Dermis lymphatic vessel endothelial cell (primary cell): ENCODE measurements around the gene SPATA9. TPM values are rescaled to one million over a fixed set of nuclear protein-coding genes. Genes with fewer than 3 reads are reported as not detected.

Experiments
- total RNA-seq: library from RNA; depleted of rRNA; stranded (reverse); fragments of >200 nt; gene quantifications from 2 replicates; pipeline ENCODE4 v1.2.1, GENCODE V29; 2014

The SPATA9 gene, protein sequence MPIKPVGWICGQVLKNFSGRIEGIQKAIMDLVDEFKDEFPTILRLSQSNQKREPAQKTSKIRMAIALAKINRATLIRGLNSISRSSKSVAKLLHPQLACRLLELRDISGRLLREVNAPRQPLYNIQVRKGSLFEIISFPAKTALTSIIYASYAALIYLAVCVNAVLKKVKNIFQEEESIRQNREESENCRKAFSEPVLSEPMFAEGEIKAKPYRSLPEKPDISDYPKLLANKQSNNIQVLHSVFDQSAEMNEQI
- 0.17 TPM in 1 of 2 replicates, not detected in the other for total RNA-seq

DNA sequence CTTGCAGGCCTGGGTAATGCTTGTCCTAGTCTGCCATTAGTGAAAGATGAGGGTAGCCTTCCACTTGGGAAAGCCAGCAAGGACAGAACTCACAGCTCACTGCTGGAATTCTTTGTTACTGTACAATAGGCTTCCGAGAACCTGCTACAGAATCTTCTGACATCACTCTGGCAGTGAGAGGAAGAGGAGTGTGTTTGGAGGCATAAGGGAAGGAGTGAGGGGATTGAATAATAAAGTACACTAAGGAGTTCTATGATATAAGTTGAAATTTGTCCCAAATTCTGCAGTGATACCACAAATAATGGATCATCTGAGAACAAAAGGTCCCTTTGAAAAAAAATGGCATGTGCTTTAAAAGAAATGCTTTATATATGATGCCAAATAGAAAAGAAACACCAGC, at the start of gene SPATA9:
Gene SPATA9, minus strand, starts transcription at position 101 of the 400 bp plus-strand sequence. CDS start 137 bp downstream, outside the sequence.

DNA sequence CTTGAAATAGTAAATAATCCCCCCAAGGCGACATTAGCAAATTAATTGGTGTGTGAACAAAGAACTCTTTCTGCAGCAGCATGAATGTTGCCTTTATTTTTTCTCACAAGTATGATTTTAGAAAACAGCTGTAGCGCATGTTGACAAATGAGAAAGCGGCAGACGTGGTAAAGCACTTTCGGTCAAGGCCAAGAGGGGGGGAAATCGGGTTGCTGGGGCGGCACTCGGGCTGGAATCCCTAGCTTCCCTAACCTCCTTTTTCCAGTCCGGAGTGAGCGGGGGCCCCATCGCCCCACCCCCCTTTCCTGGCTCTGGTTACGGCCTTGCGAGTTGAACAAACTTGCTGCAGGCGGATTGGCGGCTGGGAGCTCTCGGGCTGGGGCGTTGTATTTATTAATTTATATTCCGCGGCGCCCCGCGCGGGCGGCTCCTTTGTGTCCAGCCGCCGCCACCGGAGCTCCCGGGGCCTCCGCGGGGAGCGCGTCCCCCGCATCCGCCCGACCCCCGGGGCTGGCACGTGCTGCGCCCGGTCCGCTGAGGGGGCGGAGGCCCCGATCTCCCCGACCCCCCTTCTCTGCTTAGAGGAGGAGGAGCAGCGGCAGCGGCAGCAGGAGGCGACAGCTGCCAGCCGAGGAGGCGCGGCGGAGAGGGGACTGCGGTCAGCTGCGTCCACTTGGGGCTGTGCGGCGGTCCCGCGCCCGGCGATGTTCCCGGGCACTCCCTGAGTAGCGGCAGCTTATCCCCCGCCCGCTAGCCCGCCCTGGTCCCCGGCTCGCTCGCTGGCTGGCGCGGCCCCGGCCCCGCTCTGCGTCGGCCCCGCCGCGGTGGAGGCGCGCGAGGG, 48.2 kb upstream of the SPATA9 start, which contains the start of gene RHOBTB3:
Gene RHOBTB3, plus strand, starts transcription at position 607 of the 841 bp plus-strand sequence. CDS start 347 bp downstream, outside the sequence.

DNA sequence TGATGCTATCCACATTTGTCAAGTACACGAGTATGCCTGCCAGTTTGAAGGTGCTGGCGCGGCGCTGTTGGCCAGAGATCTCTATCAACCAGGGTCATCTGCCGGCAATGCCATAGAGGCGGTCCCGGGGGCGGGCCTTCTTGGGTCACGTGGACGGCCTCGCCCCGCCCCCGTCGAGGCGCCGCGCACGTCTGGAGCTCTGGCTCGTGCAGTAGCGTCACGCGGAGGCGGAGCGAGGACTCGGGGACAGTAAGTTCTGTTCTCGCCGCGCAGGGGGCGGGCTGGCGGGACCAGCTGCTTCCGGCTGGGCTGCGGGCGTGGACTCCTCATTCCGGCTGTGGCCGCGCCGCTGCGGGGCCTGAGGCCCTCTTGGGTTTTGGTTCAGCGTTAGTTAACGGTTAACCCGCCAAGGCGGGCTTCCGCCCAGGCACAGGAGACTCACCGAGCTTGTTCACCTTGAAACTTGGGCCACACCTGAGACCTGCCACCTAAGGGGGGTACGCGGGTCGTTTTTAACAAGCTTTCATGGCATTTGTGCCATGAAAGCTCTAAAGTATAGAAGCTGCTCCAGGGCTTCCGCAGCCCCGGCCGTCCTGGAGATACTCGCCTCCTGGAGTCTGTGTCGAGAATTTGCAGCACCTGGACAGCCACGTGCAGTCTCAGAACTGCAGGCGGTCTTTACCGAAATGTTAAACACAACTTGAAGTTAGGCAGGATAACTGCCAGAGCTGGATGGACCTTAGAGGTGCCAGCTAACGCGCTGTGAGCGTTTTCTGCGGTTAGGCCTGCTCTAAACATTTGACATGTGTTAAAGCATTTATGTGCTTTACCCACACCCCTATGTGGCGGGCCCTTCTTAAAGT, 36.0 kb downstream of the SPATA9 start, which contains the start of gene RFESD:
Gene RFESD, plus strand, starts transcription at position 209 of the 863 bp plus-strand sequence. CDS start 5,495 bp downstream, outside the sequence.

DNA sequence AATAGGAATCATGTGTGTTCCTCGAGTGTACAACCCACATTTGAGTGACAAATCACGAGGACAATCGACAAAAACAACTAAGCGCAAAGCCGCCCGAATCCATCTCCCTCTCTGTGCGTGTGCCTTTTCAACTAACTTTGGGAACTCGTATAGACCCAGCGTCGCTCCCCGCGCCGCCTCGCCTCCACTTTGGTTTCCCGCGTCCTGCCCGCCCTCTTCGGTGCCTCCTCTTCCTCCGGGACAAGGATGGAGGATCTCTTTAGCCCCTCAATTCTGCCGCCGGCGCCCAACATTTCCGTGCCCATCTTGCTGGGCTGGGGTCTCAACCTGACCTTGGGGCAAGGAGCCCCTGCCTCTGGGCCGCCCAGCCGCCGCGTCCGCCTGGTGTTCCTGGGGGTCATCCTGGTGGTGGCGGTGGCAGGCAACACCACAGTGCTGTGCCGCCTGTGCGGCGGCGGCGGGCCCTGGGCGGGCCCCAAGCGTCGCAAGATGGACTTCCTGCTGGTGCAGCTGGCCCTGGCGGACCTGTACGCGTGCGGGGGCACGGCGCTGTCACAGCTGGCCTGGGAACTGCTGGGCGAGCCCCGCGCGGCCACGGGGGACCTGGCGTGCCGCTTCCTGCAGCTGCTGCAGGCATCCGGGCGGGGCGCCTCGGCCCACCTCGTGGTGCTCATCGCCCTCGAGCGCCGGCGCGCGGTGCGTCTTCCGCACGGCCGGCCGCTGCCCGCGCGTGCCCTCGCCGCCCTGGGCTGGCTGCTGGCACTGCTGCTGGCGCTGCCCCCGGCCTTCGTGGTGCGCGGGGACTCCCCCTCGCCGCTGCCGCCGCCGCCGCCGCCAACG, 62.5 kb downstream of the SPATA9 start, which contains the start of gene GPR150:
Gene GPR150, plus strand, starts transcription at position 58 of the 840 bp plus-strand sequence. Its CDS starts 189 bp downstream, at position 247.

Other genes starting within 250 kb of the SPATA9 start
- gene SKIC3, start 128.0 kb downstream of the SPATA9 start, total RNA-seq: 86.0 and 111 TPM in 2 replicates
- gene ARSK, start 127.9 kb downstream of the SPATA9 start, total RNA-seq: 2.4 and 2.6 TPM in 2 replicates
- gene GPR150, start 62.9 kb downstream of the SPATA9 start, total RNA-seq: under 0.01 TPM in 2 replicates
- 0.98 and 2.1 TPM in 2 replicates for gene RFESD, start 36.2 kb downstream of the SPATA9 start, total RNA-seq
- gene RHOBTB3, start 48.3 kb upstream of the SPATA9 start, total RNA-seq: 22.8 and 39.9 TPM in 2 replicates
- gene GLRX, start 139.7 kb upstream of the SPATA9 start, total RNA-seq: 25.0 and 26.0 TPM in 2 replicates